Spleen (tissue), 11 donors: ENCODE measurements around the gene PLK1. TPM values are rescaled to one million over a fixed set of nuclear protein-coding genes. Genes with fewer than 3 reads are reported as not detected.

Source experiments
- DNase-seq: peaks from one replicate; pipeline ENCODE4 v3.0.0-alpha.2; 2020
- H3K27ac ChIP-seq, 8 donors: fragments of 200-600 bp; sonication (generic) in 7 of 8; 1 replicate in 4 of 8; 2 replicates in 4 of 8; pipeline versions ENCODE4 v1.5.0 to v1.8.0; 2016 to 2021; ENCODE audit warnings: inconsistent platforms in 4 of 8, mild to moderate bottlenecking in 4 of 8, moderate library complexity in 1 of 8
- H3K27me3 ChIP-seq, 7 donors: fragments of 200-600 bp; sonication (generic) in 6 of 7; replicated peaks in 1 of 7; 1 replicate in 4 of 7; 2 replicates in 3 of 7; pipeline versions ENCODE4 v1.5.0 to v1.8.0; 2016 to 2021; ENCODE audit warnings: inconsistent platforms in 3 of 7, mild to moderate bottlenecking in 1 of 7
- H3K36me3 ChIP-seq, 6 donors: fragments of 200-600 bp; sonication (generic) in 5 of 6; 1 replicate in 4 of 6; 2 replicates in 2 of 6; pipeline versions ENCODE4 v1.5.0 to v1.8.0; 2016 to 2021; ENCODE audit warnings: inconsistent platforms in 2 of 6
- H3K4me1 ChIP-seq, 6 donors: fragments of 200-600 bp; sonication (generic) in 5 of 6; 1 replicate in 3 of 6; 2 replicates in 3 of 6; pipeline versions ENCODE4 v1.5.0 to v1.8.0; 2016 to 2021; ENCODE audit warnings: inconsistent platforms in 3 of 6
- H3K4me3 ChIP-seq, 8 donors: fragments of 200-600 bp; sonication (generic) in 7 of 8; 1 replicate in 4 of 8; 2 replicates in 4 of 8; pipeline versions ENCODE4 v1.5.0 to v1.8.0; 2016 to 2021; ENCODE audit warnings: inconsistent platforms in 4 of 8, mild to moderate bottlenecking in 4 of 8, moderate library complexity in 2 of 8
- H3K9me3 ChIP-seq, 8 donors: fragments of 200-600 bp; sonication (generic) in 7 of 8; 1 replicate in 4 of 8; 2 replicates in 4 of 8; pipeline versions ENCODE4 v1.5.0 to v1.8.0; 2016 to 2021; ENCODE audit warnings: inconsistent platforms in 4 of 8
- CTCF ChIP-seq, 11 experiments: fragments of 200-600 bp in 7 of 11; fragments of 450-650 bp in 4 of 11; sonication (generic) in 4 of 11; IDR thresholded peaks in 8 of 11; conservative IDR thresholded peaks in 3 of 11; 1 replicate in 7 of 11; 2 replicates in 4 of 11; pipeline versions ENCODE4 v1.4.0 to v1.8.0; 2016 to 2021; ENCODE audit warnings: antibody characterized with exemption in 11 of 11, inconsistent platforms in 4 of 11, mild to moderate bottlenecking in 1 of 11
- POLR2A ChIP-seq, 3 donors: fragments of 450-650 bp; IDR thresholded peaks; one replicate each; pipeline ENCODE4 v1.5.1; 2017; ENCODE audit warnings: antibody characterized with exemption in 3 of 3, mild to moderate bottlenecking in 1 of 3
- POLR2AphosphoS5 ChIP-seq, 3 donors: sonication (generic); formaldehyde crosslinking; IDR thresholded peaks; one replicate each; pipeline ENCODE4 v1.5.1; 2017; ENCODE audit warnings: antibody characterized with exemption in 3 of 3
- WGBS, 5 donors: extraction: QIAGEN DNeasy Blood & Tissue Kit in 3 of 5; methylation state at CpG; one replicate each; pipeline versions ENCODE4 v1.1.5 to v1.1.7; 2013 to 2018; 5-methylcytosine and 5-hydroxymethylcytosine counted together
- intact Hi-C: fragments of 100-400 bp; cut with DNase I; formaldehyde crosslinking; loops from one replicate; pipeline ENCODE4 v1.15.0; 2023; ENCODE audit warnings: low total_unique reads
- polyA plus RNA-seq, 3 donors: library from polyadenylated mRNA; stranded (reverse); fragments of 200-250 nt; gene quantifications; one replicate each; pipeline ENCODE4 v1.2.1, GENCODE V29; 2013
- total RNA-seq, 7 donors: library from RNA; depleted of rRNA in 3 of 7; stranded (reverse); fragments of >200 nt in 3 of 7; fragmentation: NEBNext Ultra II Directional in 4 of 7; extraction: Animal tissue kit (Norgen Biotek cat#: 25700) in 4 of 7; gene quantifications; one replicate each; pipeline versions ENCODE4 v1.1.0 to v1.2.1, GENCODE V29; 2016 to 2021
- donor health status: healthy with polysubstance abuse.
- donor health status: DM: no; HTN: no; CAD: no; lungs with moderate emphysema.
- donor health status: DM: no; HTN: no; CAD: no.
- donor health status: Bipolar disorder and iron deficiency.
- donor health status: healthy.
- donor health status: DM: no; HTN: no; CAD: no.
- donor health status: DM: yes; HTN: yes; CAD: no.

Gene PLK1
- total and polyA plus RNA-seq, 10 donors: 2.0 to 19.4 (median 7.2) TPM

- H3K27ac ChIP-seq: no peak overlapping the region
- no peaks in the 10 kb centered on the region for H3K9me3 ChIP-seq
- TF ChIP-seq POLR2AphosphoS5 (IDR thresholded peaks at IDR 0.05) (no peak), POLR2A (IDR thresholded peaks at IDR 0.05) (no peak)
- WGBS, 5 donors: 97 to 98% (median 97%) methylated on average over 16 of the region's 16 CpGs
- peaks cover 0 to 100% (median 62%) of the 10 kb centered on the region in 6 donors for H3K36me3 ChIP-seq
- DNase-seq: no peak
- intact Hi-C loops: no loop called here
- H3K27me3 ChIP-seq: no peaks in the 10 kb centered on the region
- no peak overlapping the region for H3K4me3 ChIP-seq
- H3K4me1 ChIP-seq: peaks cover 0 to 2% (median 0%) of the 10 kb centered on the region in 6 donors
These were observed 8.5 kb downstream of the PLK1 start for GRCh38 chr16:23687034-23687808.

GRCh38 chr16:23689442-23690187 lies 10.9 kb downstream of the PLK1 start:
- H3K36me3 ChIP-seq: peaks cover 0 to 80% (median 47%) of the 10 kb centered on the region in 6 donors
- 95 to 98% (median 97%) methylated on average over 25 to 36 of the region's 36 CpGs for WGBS, 5 donors
- TF ChIP-seq POLR2AphosphoS5 (IDR thresholded peaks at IDR 0.05) (peak in 1 of 3 donors; percentile 22), CTCF (IDR thresholded peaks at IDR 0.05 in 8 of 11, conservative IDR thresholded peaks at IDR 0.05 in 3 of 11) (no peak), POLR2A (IDR thresholded peaks at IDR 0.05) (no peak)

GRCh38 chr16:23690771-23691482 lies 12.2 kb downstream of the PLK1 start:
- WGBS, 5 donors: 92 to 97% (median 96%) methylated on average over 18 to 25 of the region's 25 CpGs
- Histone ChIP-seq H3K4me1 (peaks cover 0 to 11% (median 5%) of the 10 kb centered on the region in 6 donors), H3K36me3 (peaks cover 0 to 66% (median 45%) of the 10 kb centered on the region in 6 donors), H3K9me3 (no peaks in the 10 kb centered on the region), H3K4me3 (no peak overlapping the region), H3K27ac (no peak overlapping the region), H3K27me3 (peaks cover 0 to 6% (median 0%) of the 10 kb centered on the region in 7 donors)
- TF ChIP-seq POLR2A (IDR thresholded peaks at IDR 0.05) (no peak), POLR2AphosphoS5 (IDR thresholded peaks at IDR 0.05) (no peak), CTCF (IDR thresholded peaks at IDR 0.05 in 8 of 11, conservative IDR thresholded peaks at IDR 0.05 in 3 of 11) (no peak)
- peak; percentile 41 for DNase-seq
- intact Hi-C loops: no loop called here

More at GRCh38 chr16:23689442-23690187, 10.9 kb downstream of the PLK1 start:
- Histone ChIP-seq H3K9me3 (no peaks in the 10 kb centered on the region), H3K27ac (no peak overlapping the region), H3K27me3 (no peaks in the 10 kb centered on the region), H3K4me1 (peaks cover 0 to 4% (median 1%) of the 10 kb centered on the region in 6 donors), H3K4me3 (no peak overlapping the region)
- DNase-seq: no peak
- intact Hi-C loops: no loop called here

- Histone ChIP-seq H3K9me3 (no peaks in the 10 kb centered on the region), H3K4me1 (peaks cover 0 to 11% (median 5%) of the 10 kb centered on the region in 6 donors), H3K36me3 (peaks cover 0 to 59% (median 45%) of the 10 kb centered on the region in 6 donors), H3K27ac (no peak overlapping the region), H3K4me3 (no peak overlapping the region), H3K27me3 (peaks cover 0 to 6% (median 0%) of the 10 kb centered on the region in 7 donors)
- 91 to 97% (median 95%) methylated on average over 10 of the region's 10 CpGs for WGBS, 5 donors
- no peak for DNase-seq
- intact Hi-C loops: no loop called here
- TF ChIP-seq CTCF (IDR thresholded peaks at IDR 0.05 in 8 of 11, conservative IDR thresholded peaks at IDR 0.05 in 3 of 11): no peak
- no peak for TF ChIP-seq POLR2A (IDR thresholded peaks at IDR 0.05)
- no peak for TF ChIP-seq POLR2AphosphoS5 (IDR thresholded peaks at IDR 0.05)
These were observed 12.9 kb downstream of the PLK1 start for GRCh38 chr16:23691483-23692189.
